Measurements from ENCODE around the gene PRKCE. TPM values are rescaled to one million over a fixed set of nuclear protein-coding genes. Genes with fewer than 3 reads are reported as not detected.
"Not testable (repeated sequence)": the region's sequence is repeated elsewhere in the genome, so short reads cannot be mapped to it uniquely, and the experiment has no call there.

PRKCE gene
- total RNA-seq, 1 donor from 2014 or later = 34.1 TPM

DNA sequence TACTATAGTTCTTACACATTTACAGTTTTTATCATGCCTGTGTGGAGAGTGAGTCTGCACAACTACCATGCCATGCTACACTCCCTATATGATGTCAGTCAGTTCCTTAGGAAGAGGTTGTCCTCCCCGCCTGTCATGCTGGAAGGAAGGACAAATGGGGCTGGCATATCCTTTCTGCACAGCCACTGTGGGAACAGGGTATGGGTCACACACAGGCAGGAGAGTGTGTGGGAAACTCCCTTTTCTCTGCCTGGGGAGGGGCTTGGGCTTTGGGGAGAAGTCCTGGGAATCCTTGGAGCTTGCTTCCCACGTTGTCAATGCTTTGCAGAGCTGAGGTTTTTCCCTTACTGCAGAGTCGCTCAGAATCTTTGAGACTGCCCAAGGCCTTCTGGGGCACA, 232.1 kb downstream of the PRKCE start:
- DNase-seq (ENCODE audit: low spot score) = no peak

GRCh38 chr2:45884126-45884525, 232.7 kb downstream of the PRKCE start:
- DNase-seq (ENCODE audit: low spot score) = no peak

DNA sequence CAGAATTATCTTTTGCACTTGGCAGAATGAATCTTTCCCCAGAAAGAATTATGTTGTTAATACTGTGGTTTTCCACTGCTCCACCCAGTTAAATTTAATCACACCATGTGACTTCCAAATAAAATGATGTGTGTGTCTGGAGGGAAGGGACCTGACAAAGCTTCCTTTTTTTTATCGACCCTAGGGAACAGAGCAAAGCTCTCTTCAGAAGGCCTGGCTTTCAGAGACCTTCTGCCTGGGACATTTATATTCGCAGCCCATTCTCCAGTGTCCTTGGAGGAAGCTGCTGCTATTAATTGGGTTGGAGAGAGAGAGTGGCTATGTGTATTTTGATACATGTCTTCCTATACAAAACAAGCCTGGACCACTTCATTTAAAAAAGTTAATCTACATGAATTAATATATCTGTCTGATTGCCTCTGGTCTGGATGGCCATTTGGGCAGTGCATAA, 233.7 kb downstream of the PRKCE start:
- DNase-seq (ENCODE audit: low spot score) = no peak

GRCh38 chr2:45886171-45886663, 234.7 kb downstream of the PRKCE start:
- no peak for DNase-seq (ENCODE audit: low spot score)

DNA sequence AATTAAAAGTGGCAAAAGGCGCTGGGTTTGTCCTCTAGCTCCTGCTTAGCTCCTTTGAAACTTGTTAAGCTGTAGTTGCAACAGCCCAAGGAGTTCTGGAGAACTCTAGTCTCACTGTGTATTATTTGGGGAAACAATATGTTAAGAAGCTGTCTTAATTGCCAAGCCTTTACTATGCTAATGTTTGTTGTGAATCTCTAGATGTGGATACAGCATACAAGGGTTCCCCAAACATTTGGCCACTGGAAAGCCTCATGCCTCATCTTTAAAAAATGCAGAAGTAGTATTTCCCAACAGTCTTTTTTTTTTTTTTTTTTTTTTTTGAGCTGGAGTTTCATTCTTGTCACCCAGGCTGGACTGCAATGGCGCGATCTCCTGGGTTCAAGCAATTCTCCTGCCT, 236.7 kb downstream of the PRKCE start:
- no peak for DNase-seq (ENCODE audit: low spot score)

GRCh38 chr2:45888641-45889040, 237.2 kb downstream of the PRKCE start:
- no peak for DNase-seq (ENCODE audit: low spot score)

GRCh38 chr2:45889053-45889452, 237.6 kb downstream of the PRKCE start:
- no peak for DNase-seq (ENCODE audit: low spot score)

- DNase-seq (ENCODE audit: low spot score) = no peak
Measured at GRCh38 chr2:45889620-45890370, 238.3 kb downstream of the PRKCE start.

DNA sequence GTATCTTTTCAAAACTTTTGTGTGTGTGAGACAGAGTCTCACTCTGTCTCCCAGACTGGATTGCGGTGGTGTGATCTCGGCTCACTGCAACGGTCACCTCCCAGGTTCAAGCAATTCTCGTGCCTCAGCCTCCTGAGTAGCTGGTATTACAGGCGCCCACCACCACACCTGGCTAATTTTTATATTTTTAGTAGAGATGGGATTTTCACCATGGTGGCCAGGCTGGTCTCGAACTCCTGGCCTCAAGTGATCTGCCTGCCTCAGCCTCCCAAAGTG, 238.8 kb downstream of the PRKCE start:
- DNase-seq (ENCODE audit: low spot score) = not testable (repeated sequence)

GRCh38 chr2:45890819-45891218, 239.3 kb downstream of the PRKCE start:
- no peak for DNase-seq (ENCODE audit: low spot score)

DNA sequence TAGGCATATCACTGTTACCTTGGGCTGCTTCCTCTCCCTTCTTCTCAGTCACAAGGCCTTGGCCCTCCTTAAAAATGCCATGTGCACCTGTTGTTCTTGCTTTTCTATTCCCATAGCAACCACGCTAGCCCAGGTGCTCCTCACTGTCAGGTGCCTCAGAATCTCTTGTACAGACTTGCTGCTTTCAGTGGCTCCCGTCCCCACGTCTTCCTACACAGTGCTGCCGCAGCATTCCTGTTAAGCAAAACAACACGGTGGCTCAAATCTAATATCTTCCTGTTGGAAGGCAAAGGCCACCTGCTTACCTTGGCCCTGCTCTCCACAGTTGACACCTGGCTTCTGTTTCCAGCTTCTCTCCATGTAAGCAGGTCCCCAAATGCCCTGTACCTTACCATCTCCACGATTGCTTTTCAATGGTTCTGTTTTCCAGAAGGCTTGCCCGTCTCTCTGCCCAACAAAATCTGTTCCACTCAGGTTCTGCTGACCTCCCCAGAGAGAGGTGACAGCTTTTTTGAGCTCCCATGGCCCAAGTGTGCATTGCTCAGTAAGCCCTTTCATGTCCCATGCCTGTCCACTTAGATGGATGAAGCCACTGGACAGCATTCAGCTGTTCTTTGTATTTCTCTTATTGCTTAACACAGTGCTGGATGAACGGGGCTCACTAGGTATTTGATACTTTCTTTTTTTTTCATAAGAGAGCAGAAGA, 240.4 kb downstream of the PRKCE start:
- DNase-seq (ENCODE audit: low spot score) = no peak

DNA sequence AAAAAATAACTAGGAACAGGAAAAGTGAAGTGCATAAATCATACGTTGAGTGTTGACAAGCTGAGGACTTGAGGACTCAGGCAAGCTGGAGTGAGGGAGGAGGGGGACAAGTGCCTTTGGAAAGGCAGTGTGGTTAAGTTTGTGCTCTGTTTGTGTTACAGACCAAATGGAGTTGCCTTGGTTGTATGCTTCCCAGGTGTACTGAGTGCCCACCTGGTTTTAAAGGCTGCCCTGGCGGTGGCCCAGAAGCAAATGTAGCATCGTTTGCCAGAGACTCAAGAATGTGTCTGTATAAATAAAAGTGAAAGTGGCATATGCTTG, 240.9 kb downstream of the PRKCE start:
- no peak for DNase-seq (ENCODE audit: low spot score)

GRCh38 chr2:45892757-45893156, 241.3 kb downstream of the PRKCE start:
- no peak for DNase-seq (ENCODE audit: low spot score)

- no peak for DNase-seq (ENCODE audit: low spot score)
Measured at GRCh38 chr2:45894211-45894610, 242.7 kb downstream of the PRKCE start.

GRCh38 chr2:45895241-45895861, 243.9 kb downstream of the PRKCE start:
- DNase-seq (ENCODE audit: low spot score) = no peak

DNA sequence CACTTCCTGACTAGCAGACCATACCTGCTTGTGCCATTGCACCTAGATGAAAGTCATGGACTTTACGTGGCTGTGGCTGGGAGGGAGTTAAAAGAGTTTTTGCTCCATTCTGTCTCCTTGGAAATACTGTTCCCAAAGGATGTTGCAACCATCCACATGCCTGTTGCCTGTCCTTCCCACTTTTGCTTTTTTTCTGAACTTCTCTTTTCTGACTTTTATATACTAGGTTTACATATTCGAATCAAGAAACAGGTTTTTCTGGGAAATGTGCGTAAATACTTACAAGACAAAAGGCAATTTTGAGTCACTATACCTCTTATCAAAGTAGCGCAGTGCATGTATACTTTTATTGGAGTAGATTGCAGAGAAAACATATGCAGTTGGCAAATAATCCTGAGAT, 244.8 kb downstream of the PRKCE start:
- DNase-seq (ENCODE audit: low spot score) = no peak

- DNase-seq (ENCODE audit: low spot score) = no peak
Measured at GRCh38 chr2:45897842-45898241, 246.4 kb downstream of the PRKCE start.

DNA sequence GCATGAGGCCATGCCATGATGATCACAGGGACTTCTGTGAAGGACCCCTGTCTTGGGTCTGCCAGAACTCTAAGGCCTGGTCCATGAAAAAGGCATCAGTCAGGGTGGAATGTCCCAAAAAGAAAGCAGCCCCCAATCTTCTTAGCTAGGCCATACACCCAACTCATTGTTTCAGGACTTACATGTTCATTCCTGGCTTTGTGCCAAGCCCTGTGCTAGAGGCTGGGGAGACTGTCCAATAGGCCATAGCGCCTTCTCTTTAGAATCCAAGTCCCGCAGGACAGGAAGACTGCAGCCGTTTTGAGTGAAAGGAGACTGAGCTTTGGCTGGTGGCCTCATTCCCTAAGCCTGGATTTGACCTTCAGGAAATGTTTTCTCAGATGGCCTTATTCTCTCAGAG, 247.3 kb downstream of the PRKCE start:
- DNase-seq (ENCODE audit: low spot score) = no peak

GRCh38 chr2:45899926-45900325, 248.5 kb downstream of the PRKCE start:
- DNase-seq (ENCODE audit: low spot score) = no peak

DNA sequence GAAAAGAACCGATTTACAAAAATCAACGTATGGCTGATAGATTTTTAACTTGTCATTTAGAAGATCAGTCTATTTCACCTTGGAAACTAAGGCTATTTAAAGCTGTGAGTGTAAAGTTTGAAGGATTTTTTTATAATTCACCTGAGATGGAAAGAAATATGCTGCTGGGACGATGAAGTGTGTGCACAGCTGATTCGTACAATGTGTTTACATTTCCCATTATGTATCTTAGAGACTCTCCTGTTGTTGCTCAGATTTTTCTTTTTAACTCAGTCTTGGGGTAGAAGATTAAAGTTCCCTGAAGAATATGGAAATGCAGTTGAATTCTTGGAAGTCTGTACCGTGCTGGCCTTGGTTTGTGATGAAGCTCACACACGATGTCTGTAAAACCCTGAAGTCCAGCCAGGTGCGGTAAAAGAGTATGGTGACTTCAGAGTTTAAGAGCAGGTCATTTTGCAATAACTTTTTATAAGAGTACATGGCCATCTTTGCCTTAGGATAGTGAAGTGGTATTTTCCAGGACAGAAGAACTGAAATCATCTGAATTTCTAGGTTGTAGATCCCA, 250.1 kb downstream of the PRKCE start:
- no peak for DNase-seq (ENCODE audit: low spot score)

- DNase-seq (ENCODE audit: low spot score) = no peak
Measured at GRCh38 chr2:45902380-45902779, 250.9 kb downstream of the PRKCE start.

DNA sequence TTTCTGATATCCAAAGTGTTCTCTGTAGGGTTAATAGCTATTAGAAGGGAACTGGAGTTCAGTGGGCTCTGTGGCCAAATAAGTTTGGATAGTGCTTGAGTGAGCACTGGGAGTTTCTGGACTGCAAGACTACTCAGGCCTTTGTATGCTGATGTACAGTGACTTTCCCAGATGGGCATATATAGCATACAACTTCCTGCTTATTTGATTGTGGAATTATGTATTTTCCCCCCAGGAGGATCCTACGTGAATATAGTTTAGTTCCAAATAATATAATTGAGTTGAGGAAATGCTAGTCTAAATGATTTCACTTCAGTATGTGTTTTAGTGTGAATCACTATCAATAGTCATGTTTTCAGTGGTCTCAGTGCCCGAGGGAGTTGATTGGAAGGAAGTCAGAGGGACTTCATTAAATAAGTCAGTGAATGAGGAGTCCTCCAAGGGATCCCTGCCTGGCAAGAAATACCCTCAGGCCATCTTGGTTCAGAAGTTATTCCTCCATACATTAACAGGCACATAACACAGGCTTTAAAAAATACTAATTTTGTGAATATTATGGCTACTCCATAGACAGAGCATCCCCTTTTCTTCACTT, 251.4 kb downstream of the PRKCE start:
- no peak for DNase-seq (ENCODE audit: low spot score)

Data from mesenteric fat pad (tissue), 1 donor.